GM19395 (cell line): ENCODE measurements around the gene LRRC3.

Experiments
- ATAC-seq: cut with Tn5 transposase; IDR thresholded peaks from one replicate; pipeline ENCODE4 v1.9.1; 2021; ENCODE audit warnings: mild to moderate bottlenecking, moderate library complexity; ENCODE audit not compliant: unreplicated experiment

The LRRC3 gene

GRCh38 chr21:44423941-44424607, 31.2 kb upstream of the LRRC3 start:
- ATAC-seq: no peak

- ATAC-seq: no peak
Measured at GRCh38 chr21:44424608-44425306, 30.6 kb upstream of the LRRC3 start.

GRCh38 chr21:44425307-44425894, 29.9 kb upstream of the LRRC3 start:
- no peak for ATAC-seq

GRCh38 chr21:44425895-44426662, 29.2 kb upstream of the LRRC3 start:
- no peak for ATAC-seq

- no peak for ATAC-seq
Measured at GRCh38 chr21:44426663-44427191, 28.6 kb upstream of the LRRC3 start.

GRCh38 chr21:44427241-44428120, 27.8 kb upstream of the LRRC3 start:
- no peak for ATAC-seq

GRCh38 chr21:44428281-44428960, 26.9 kb upstream of the LRRC3 start:
- ATAC-seq: no peak

- ATAC-seq: no peak
Measured at GRCh38 chr21:44429894-44430293, 25.4 kb upstream of the LRRC3 start.

- no peak for ATAC-seq
Measured at GRCh38 chr21:44431300-44431699, 24.0 kb upstream of the LRRC3 start.

GRCh38 chr21:44432841-44433790, 22.2 kb upstream of the LRRC3 start:
- no peak for ATAC-seq

- no peak for ATAC-seq
Measured at GRCh38 chr21:44433791-44434567, 21.3 kb upstream of the LRRC3 start.

- no peak for ATAC-seq
Measured at GRCh38 chr21:44434568-44434925, 20.8 kb upstream of the LRRC3 start.

GRCh38 chr21:44434936-44435635, 20.2 kb upstream of the LRRC3 start:
- no peak for ATAC-seq

- ATAC-seq: no peak
Measured at GRCh38 chr21:44436111-44436611, 19.1 kb upstream of the LRRC3 start.

GRCh38 chr21:44436958-44437357, 18.4 kb upstream of the LRRC3 start:
- ATAC-seq: no peak

- no peak for ATAC-seq
Measured at GRCh38 chr21:44437371-44437695, 18.0 kb upstream of the LRRC3 start.

GRCh38 chr21:44437696-44438431, 17.4 kb upstream of the LRRC3 start:
- no peak for ATAC-seq
